Psoas muscle (tissue), 8 donors: Measurements from ENCODE around the gene HPS3. TPM values are rescaled to one million over a fixed set of nuclear protein-coding genes. Genes with fewer than 3 reads are reported as not detected.

Experiments used
- ATAC-seq, 4 donors: fragments of 200-7000 bp; cut with Tn5 transposase; one replicate each; pipeline ENCODE4 v1.9.1; 2020; ENCODE audit warnings: moderate library complexity in 3 of 4, mild to moderate bottlenecking in 2 of 4
- DNase-seq, 2 donors: peaks; one replicate each; pipeline ENCODE4 v3.0.0-alpha.2; 2020
- H3K27ac ChIP-seq: fragments of 200-600 bp; one replicate; pipeline ENCODE4 v1.8.0; 2022
- H3K27me3 ChIP-seq, 3 donors: fragments of 200-600 bp in 1 of 3; one replicate each; pipeline versions ENCODE4 v1.6.1 to v1.8.0; 2013 to 2022; ENCODE audit warnings: low read length in 2 of 3, mild to moderate bottlenecking in 2 of 3, moderate library complexity in 1 of 3; ENCODE audit not compliant: insufficient read depth in 3 of 3
- H3K36me3 ChIP-seq, 2 donors: fragments of 200-600 bp in 1 of 2; one replicate each; pipeline versions ENCODE4 v1.6.1 to v1.8.0; 2013 to 2022; ENCODE audit warnings: low read depth in 1 of 2, mild to moderate bottlenecking in 1 of 2, moderate library complexity in 1 of 2; ENCODE audit not compliant: insufficient read depth in 1 of 2
- H3K4me1 ChIP-seq: fragments of 200-600 bp; one replicate; pipeline ENCODE4 v1.8.0; 2022
- H3K4me3 ChIP-seq: fragments of 200-600 bp; one replicate; pipeline ENCODE4 v1.8.0; 2022; ENCODE audit warnings: mild to moderate bottlenecking
- H3K9me3 ChIP-seq: fragments of 200-600 bp; one replicate; pipeline ENCODE4 v1.8.0; 2022
- CTCF ChIP-seq: fragments of 200-600 bp; IDR thresholded peaks from one replicate; pipeline ENCODE4 v1.8.0; 2022; ENCODE audit warnings: antibody characterized with exemption
- WGBS, 3 donors: extraction: QIAGEN DNeasy Blood & Tissue Kit; methylation state at CpG; one replicate each; pipeline versions ENCODE4 v1.1.6 to v1.1.7; 2013; 5-methylcytosine and 5-hydroxymethylcytosine counted together
- intact Hi-C, 2 donors: fragments of 100-400 bp; cut with DNase I; formaldehyde crosslinking; loops; one replicate each; pipeline versions ENCODE4 v1.11.0 to v1.14.2; 2022
- polyA plus RNA-seq, 3 donors: library from polyadenylated mRNA; stranded (reverse); fragments of 200-250 nt; gene quantifications; one replicate each; pipeline ENCODE4 v1.2.3, GENCODE V29; 2013
- total RNA-seq, 4 donors: library from RNA; stranded (reverse); fragmentation: NEBNext Ultra II Directional in 2 of 4; extraction: Animal tissue kit (Norgen Biotek cat#: 25700) in 2 of 4; gene quantifications; one replicate each; pipeline versions ENCODE4 v1.2.1 to v1.2.4, GENCODE V29; 2021 to 2023
- donor health status: healthy with polysubstance abuse.
- donor health status: DM: no; HTN: no; CAD: no; lungs with moderate emphysema.
- donor health status: Bipolar disorder and iron deficiency.
- donor health status: healthy.
- donor health status: DM: yes; HTN: yes; CAD: no.
- donor health status: DM: no; HTN: no; CAD: no.
- donor health status: DM: no; HTN: no; CAD: no.
- donor health status: DM: yes; HTN: yes; CAD: no.

Gene HPS3
- total and polyA plus RNA-seq, 7 donors, result 2.2 to 7.3 (median 3.5) TPM

DNA sequence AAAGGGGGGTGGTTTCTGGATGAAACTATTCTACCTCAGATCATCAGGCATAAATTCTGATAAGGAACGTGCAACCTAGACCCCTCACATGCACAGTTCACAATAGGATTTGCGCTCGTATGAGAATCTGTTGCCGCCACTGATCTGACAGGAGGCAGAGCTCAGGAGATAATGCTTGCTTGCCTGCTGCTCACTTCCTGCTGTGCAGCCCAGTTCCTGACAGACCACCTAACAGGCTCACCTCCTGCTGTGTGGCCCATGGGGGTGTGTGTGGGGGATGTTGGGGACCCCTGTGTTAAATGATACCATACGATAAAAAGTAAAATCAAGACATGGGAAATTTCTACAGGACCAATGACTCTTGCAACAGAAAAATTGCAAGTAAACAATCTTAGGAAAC, 68.2 kb downstream of the HPS3 start:
- 42 to 51% (median 44%) methylated on average over 5 of the region's 5 CpGs for WGBS, 3 donors
- no peaks in the 10 kb centered on the region for H3K27me3 ChIP-seq
- intact Hi-C loops, result no loop called here
- H3K4me1 ChIP-seq, result no peaks in the 10 kb centered on the region
- no peak for ATAC-seq
- DNase-seq, result no peak
- H3K27ac ChIP-seq, result no peak overlapping the region
- no peaks in the 10 kb centered on the region for H3K36me3 ChIP-seq
- no peak for TF ChIP-seq CTCF
- no peaks in the 10 kb centered on the region for H3K9me3 ChIP-seq
- H3K4me3 ChIP-seq, result no peak overlapping the region

GRCh38 chr3:149198611-149199010, 69.2 kb downstream of the HPS3 start:
- Histone ChIP-seq H3K36me3 (no peaks in the 10 kb centered on the region), H3K4me3 (no peak overlapping the region), H3K27ac (no peak overlapping the region), H3K4me1 (no peaks in the 10 kb centered on the region), H3K9me3 (no peaks in the 10 kb centered on the region), H3K27me3 (no peaks in the 10 kb centered on the region)
- intact Hi-C loops, result no loop called here
- DNase-seq, result no peak
- TF ChIP-seq CTCF, result no peak
- ATAC-seq, result no peak
- 46 to 53% (median 47%) methylated on average over 7 of the region's 7 CpGs for WGBS, 3 donors

- H3K27me3 ChIP-seq, result no peaks in the 10 kb centered on the region
- ATAC-seq (no peak), DNase-seq (no peak)
- H3K4me1 ChIP-seq, result no peaks in the 10 kb centered on the region
- intact Hi-C loops, result no loop called here
- H3K9me3 ChIP-seq, result no peaks in the 10 kb centered on the region
- no peaks in the 10 kb centered on the region for H3K36me3 ChIP-seq
- 18 to 30% (median 25%) methylated on average over 4 of the region's 4 CpGs for WGBS, 3 donors
- H3K27ac ChIP-seq, result no peak overlapping the region
- TF ChIP-seq CTCF, result no peak
- H3K4me3 ChIP-seq, result no peak overlapping the region
These were observed 70.0 kb downstream of the HPS3 start for GRCh38 chr3:149199474-149199873.

DNA sequence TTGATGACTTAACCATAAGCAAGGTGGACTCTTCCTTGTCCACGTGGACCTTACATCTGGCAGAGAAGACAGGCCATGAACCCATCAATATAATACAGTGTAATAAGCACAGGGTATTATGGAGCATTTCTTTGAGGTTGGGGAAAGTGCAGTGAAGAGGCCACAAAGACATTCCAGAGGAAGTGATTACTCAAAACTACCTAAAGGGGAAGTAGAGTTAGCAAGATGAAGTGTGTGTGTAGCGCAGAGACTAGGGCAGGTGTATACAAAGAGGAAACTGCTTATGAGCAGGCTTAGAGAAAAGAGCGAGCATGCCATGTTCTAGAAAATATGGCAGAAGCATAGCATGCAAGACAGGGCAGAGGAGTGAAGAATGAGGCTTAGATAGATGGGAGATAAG, 74.3 kb downstream of the HPS3 start:
- Histone ChIP-seq H3K27me3 (no peaks in the 10 kb centered on the region), H3K9me3 (no peaks in the 10 kb centered on the region), H3K4me1 (no peaks in the 10 kb centered on the region), H3K4me3 (no peak overlapping the region), H3K27ac (no peak overlapping the region), H3K36me3 (no peaks in the 10 kb centered on the region)
- TF ChIP-seq CTCF, result no peak
- DNase-seq, result no peak
- WGBS, 3 donors, result 80 to 82% (median 81%) methylated on average over 3 of the region's 3 CpGs
- ATAC-seq, result no peak
- intact Hi-C loops, result loop anchor here in 1 of 2 donors (2.0 kb wide), 1 partner anchor 17 kb away; the partner anchor contains the start of gene CP

GRCh38 chr3:149204390-149204991, 75.1 kb downstream of the HPS3 start:
- DNase-seq (no peak), ATAC-seq (no peak)
- Histone ChIP-seq H3K27ac (no peak overlapping the region), H3K27me3 (no peaks in the 10 kb centered on the region), H3K4me1 (no peaks in the 10 kb centered on the region), H3K36me3 (no peaks in the 10 kb centered on the region), H3K9me3 (no peaks in the 10 kb centered on the region), H3K4me3 (no peak overlapping the region)
- intact Hi-C loops, result loop anchor here in 1 of 2 donors (2.0 kb wide), 1 partner anchor 16 kb away; the partner anchor contains the start of gene CP
- TF ChIP-seq CTCF, result no peak
- WGBS, 3 donors, result 78 to 84% (median 82%) methylated on average over 3 of the region's 3 CpGs
